CD4-positive, CD25-positive, alpha-beta regulatory T cell (primary cell): ENCODE results near the gene MAP2K6. TPM values are rescaled to one million over a fixed set of nuclear protein-coding genes. Genes with fewer than 3 reads are reported as not detected.

Experiments
- ATAC-seq, 2 donors: fragments of 150-1000 bp; cut with Tn5 transposase; one replicate each; pipeline ENCODE4 v1.10.0; 2021; ENCODE audit warnings: low read depth in 2 of 2, moderate number of reproducible peaks in 2 of 2, moderate library complexity in 1 of 2
- DNase-seq, 3 donors: peaks; one replicate each; pipeline versions ENCODE4 v3.0.0 to v3.0.0-alpha.2; 2012 to 2022; ENCODE audit warnings: mixed read lengths in 1 of 3
- H3K27ac ChIP-seq: one replicate; pipeline ENCODE4 v1.7.0; 2013; ENCODE audit warnings: mild to moderate bottlenecking, low read length; ENCODE audit not compliant: insufficient read depth, poor library complexity, severe bottlenecking
- H3K27me3 ChIP-seq: one replicate; pipeline ENCODE4 v1.7.0; 2013; ENCODE audit warnings: low read length; ENCODE audit not compliant: control insufficient read depth, insufficient read depth
- H3K36me3 ChIP-seq: one replicate; pipeline ENCODE4 v1.7.0; 2013; ENCODE audit warnings: mild to moderate bottlenecking, low read length, moderate library complexity; ENCODE audit not compliant: control insufficient read depth, insufficient read depth
- H3K4me1 ChIP-seq: 2 replicates; pipeline ENCODE4 v1.7.0; 2013; ENCODE audit warnings: mild to moderate bottlenecking, low read length; ENCODE audit not compliant: insufficient read depth, control insufficient read depth, poor library complexity, severe bottlenecking
- H3K4me3 ChIP-seq: one replicate; pipeline ENCODE4 v1.7.0; 2013; ENCODE audit warnings: low read depth, mild to moderate bottlenecking, low read length, moderate library complexity
- H3K9me3 ChIP-seq, 2 experiments: 1 replicate in 1 of 2; 2 replicates in 1 of 2; pipeline ENCODE4 v1.7.0; 2013; ENCODE audit warnings: low read length in 2 of 2, mild to moderate bottlenecking in 1 of 2, moderate library complexity in 1 of 2; ENCODE audit not compliant: control insufficient read depth in 2 of 2
- H3K27ac Mint-ChIP-seq, 3 donors: one replicate each; pipeline ENCODE4 v1.8.0; 2020 to 2022; ENCODE audit warnings: mild to moderate bottlenecking in 3 of 3, mixed read lengths in 3 of 3, moderate library complexity in 2 of 3
- H3K27me3 Mint-ChIP-seq: one replicate; pipeline ENCODE4 v1.8.0; 2022; ENCODE audit warnings: mild to moderate bottlenecking, mixed read lengths
- H3K36me3 Mint-ChIP-seq: one replicate; pipeline ENCODE4 v1.8.0; 2020; ENCODE audit warnings: mixed read lengths
- H3K4me1 Mint-ChIP-seq, 4 donors: one replicate each; pipeline ENCODE4 v1.8.0; 2020 to 2022; ENCODE audit warnings: mixed read lengths in 4 of 4, mild to moderate bottlenecking in 1 of 4
- H3K4me3 Mint-ChIP-seq, 4 donors: one replicate each; pipeline ENCODE4 v1.8.0; 2020 to 2022; ENCODE audit warnings: mild to moderate bottlenecking in 4 of 4, mixed read lengths in 4 of 4, moderate library complexity in 3 of 4
- H3K9me3 Mint-ChIP-seq, 7 donors: one replicate each; pipeline ENCODE4 v1.8.0; 2020 to 2022; ENCODE audit warnings: mixed read lengths in 7 of 7, mild to moderate bottlenecking in 3 of 7, moderate library complexity in 2 of 7
- polyA plus RNA-seq, 4 donors: library from polyadenylated mRNA; unstranded; fragments of 300-500 nt; fragmentation: Illumina TruSeq; gene quantifications; one replicate each; pipeline ENCODE4 v1.2.3, GENCODE V29; 2021
- total RNA-seq: library from RNA; stranded (reverse); gene quantifications from one replicate; pipeline ENCODE4 v1.2.3, GENCODE V29; 2022

The MAP2K6 gene
- total and polyA plus RNA-seq, 5 donors from 2014 or later, result 10.3 to 17.3 (median 14.0) TPM

- no peak overlapping the region for H3K27ac ChIP-seq
- ATAC-seq (peak in 1 of 2 donors; percentile 29), DNase-seq (no peak)
- peaks cover 10 to 55% (median 26%) of the 10 kb centered on the region in 4 donors for H3K4me1 Mint-ChIP-seq
- H3K9me3 Mint-ChIP-seq, result peaks cover 0 to 2% (median 0%) of the 10 kb centered on the region in 7 donors
- peaks cover 18% of the 10 kb centered on the region for H3K36me3 Mint-ChIP-seq
- no peak overlapping the region for H3K27ac Mint-ChIP-seq
- H3K9me3 ChIP-seq, result no peaks in the 10 kb centered on the region
- H3K4me1 ChIP-seq, result peaks cover 1% of the 10 kb centered on the region
- H3K27me3 ChIP-seq, result no peaks in the 10 kb centered on the region
- no peak overlapping the region for H3K4me3 ChIP-seq
- no peak overlapping the region for H3K4me3 Mint-ChIP-seq
- peaks cover 4% of the 10 kb centered on the region for H3K27me3 Mint-ChIP-seq
- no peaks in the 10 kb centered on the region for H3K36me3 ChIP-seq
Measured at GRCh38 chr17:69428252-69428980, 13.9 kb downstream of the MAP2K6 start.

GRCh38 chr17:69430488-69430887 is 16.0 kb downstream of the MAP2K6 start:
- no peak for ATAC-seq
- Histone ChIP-seq H3K4me1 (no peaks in the 10 kb centered on the region), H3K36me3 (no peaks in the 10 kb centered on the region), H3K27me3 (no peaks in the 10 kb centered on the region), H3K27ac (no peak overlapping the region), H3K9me3 (no peaks in the 10 kb centered on the region), H3K4me3 (no peak overlapping the region)
- DNase-seq, result peak in 1 of 3 donors; percentile 33
- Mint-ChIP-seq H3K4me1 (peaks cover 5 to 50% (median 18%) of the 10 kb centered on the region in 4 donors), H3K9me3 (peaks cover 0 to 3% (median 0%) of the 10 kb centered on the region in 7 donors), H3K27me3 (no peaks in the 10 kb centered on the region), H3K36me3 (peaks cover 16% of the 10 kb centered on the region), H3K27ac (peak overlapping the region in 1 of 3 donors; percentile 38), H3K4me3 (no peak overlapping the region)

DNA sequence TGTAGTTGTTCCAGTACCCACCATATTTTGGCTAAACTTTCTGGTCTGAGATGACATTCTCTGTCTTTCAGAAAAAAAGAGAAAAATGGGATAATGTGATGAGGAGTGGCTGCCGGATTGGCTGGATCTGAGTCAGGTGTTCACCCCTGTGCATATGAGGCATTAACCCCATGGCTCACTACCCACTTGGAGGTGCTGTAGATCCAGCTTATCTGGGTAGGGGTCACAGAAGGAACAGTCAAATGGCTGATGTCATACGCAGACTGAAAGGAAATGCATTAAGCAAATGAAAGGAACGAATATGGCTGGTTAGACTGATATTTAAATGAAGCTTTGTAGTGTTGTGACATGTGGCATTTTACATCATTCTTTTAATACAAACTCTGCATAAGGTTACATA is 17.3 kb downstream of the MAP2K6 start:
- Histone ChIP-seq H3K27ac (no peak overlapping the region), H3K9me3 (no peaks in the 10 kb centered on the region), H3K36me3 (no peaks in the 10 kb centered on the region), H3K27me3 (no peaks in the 10 kb centered on the region), H3K4me3 (no peak overlapping the region), H3K4me1 (no peaks in the 10 kb centered on the region)
- H3K4me1 Mint-ChIP-seq, result peaks cover 0 to 43% (median 16%) of the 10 kb centered on the region in 4 donors
- H3K4me3 Mint-ChIP-seq, result no peak overlapping the region
- H3K9me3 Mint-ChIP-seq, result peaks cover 0 to 3% (median 0%) of the 10 kb centered on the region in 7 donors
- no peaks in the 10 kb centered on the region for H3K27me3 Mint-ChIP-seq
- peaks cover 16% of the 10 kb centered on the region for H3K36me3 Mint-ChIP-seq
- ATAC-seq (no peak), DNase-seq (no peak)
- no peak overlapping the region for H3K27ac Mint-ChIP-seq

DNA sequence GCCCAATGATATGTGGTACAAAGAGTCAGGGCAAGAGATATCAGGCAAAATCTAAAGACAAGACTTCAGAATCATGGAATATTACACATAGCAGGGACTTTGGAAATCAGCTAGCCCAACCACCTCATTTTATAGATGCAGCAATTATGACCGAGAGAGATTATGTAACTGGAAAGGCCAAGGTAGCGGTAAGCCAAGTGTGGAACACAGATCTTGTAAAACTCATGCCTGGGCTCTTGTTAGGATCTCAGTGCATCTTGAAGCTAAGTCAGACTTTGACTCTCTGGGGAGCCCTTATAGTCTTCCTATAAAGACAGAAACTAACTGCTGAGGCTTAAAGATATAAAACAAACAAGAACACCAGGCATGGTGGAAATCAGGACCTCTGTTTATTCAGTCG is 18.6 kb downstream of the MAP2K6 start:
- Mint-ChIP-seq H3K27ac (no peak overlapping the region), H3K4me1 (peaks cover 0 to 38% (median 21%) of the 10 kb centered on the region in 4 donors), H3K27me3 (no peaks in the 10 kb centered on the region), H3K36me3 (peaks cover 21% of the 10 kb centered on the region), H3K4me3 (no peak overlapping the region), H3K9me3 (peaks cover 0 to 5% (median 0%) of the 10 kb centered on the region in 7 donors)
- Histone ChIP-seq H3K4me3 (no peak overlapping the region), H3K27me3 (no peaks in the 10 kb centered on the region), H3K27ac (no peak overlapping the region), H3K9me3 (no peaks in the 10 kb centered on the region), H3K36me3 (no peaks in the 10 kb centered on the region), H3K4me1 (no peaks in the 10 kb centered on the region)
- DNase-seq, result no peak
- ATAC-seq, result no peak

- Mint-ChIP-seq H3K36me3 (peaks cover 20% of the 10 kb centered on the region), H3K27ac (no peak overlapping the region)
- no peak for ATAC-seq
Measured at GRCh38 chr17:69434164-69434579, 19.7 kb downstream of the MAP2K6 start.

DNA sequence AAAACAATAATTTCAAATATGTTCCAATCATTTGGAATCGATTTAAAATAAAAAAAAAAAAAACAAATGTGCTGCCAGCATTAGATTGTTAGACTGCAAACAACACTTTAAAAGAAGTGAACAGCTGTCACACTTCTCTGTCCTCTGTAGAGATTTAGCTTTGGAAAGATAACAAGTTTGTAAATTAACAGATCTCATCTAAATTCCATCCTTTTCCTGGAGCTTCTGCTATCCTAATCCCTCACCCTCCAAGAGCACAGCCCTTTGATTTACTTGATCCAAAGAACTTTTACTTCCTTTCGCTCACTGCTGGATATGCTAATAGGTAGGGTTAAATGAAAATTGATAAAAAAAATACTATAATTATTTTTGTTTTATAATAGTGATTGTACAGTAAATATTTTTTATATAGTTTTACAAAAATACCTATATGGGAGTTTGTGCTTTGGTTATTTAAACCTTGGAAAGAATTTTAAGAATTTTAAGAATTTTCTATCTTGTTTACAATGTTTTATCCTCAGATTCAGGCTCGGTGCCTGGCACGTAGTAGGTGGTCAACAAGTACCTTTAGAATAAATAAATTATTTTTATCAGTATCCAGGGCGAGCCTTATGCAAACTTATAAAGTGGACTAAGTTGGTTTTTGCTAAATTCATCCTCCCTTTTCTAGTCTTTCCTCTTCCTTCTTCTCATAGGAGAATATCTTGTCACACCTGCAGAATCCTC is 21.6 kb downstream of the MAP2K6 start:
- no peak for ATAC-seq
- no peak for DNase-seq
- H3K9me3 ChIP-seq, result peaks cover 0 to 5% of the 10 kb centered on the region in 2 experiments
- peaks cover 0 to 32% (median 22%) of the 10 kb centered on the region in 4 donors for H3K4me1 Mint-ChIP-seq
- no peak overlapping the region for H3K4me3 Mint-ChIP-seq
- H3K36me3 ChIP-seq, result no peaks in the 10 kb centered on the region
- H3K36me3 Mint-ChIP-seq, result peaks cover 31% of the 10 kb centered on the region
- no peak overlapping the region for H3K4me3 ChIP-seq
- H3K27ac Mint-ChIP-seq, result no peak overlapping the region
- H3K27me3 Mint-ChIP-seq, result no peaks in the 10 kb centered on the region
- H3K9me3 Mint-ChIP-seq, result peaks cover 0 to 17% (median 3%) of the 10 kb centered on the region in 7 donors
- H3K4me1 ChIP-seq, result no peaks in the 10 kb centered on the region
- no peak overlapping the region for H3K27ac ChIP-seq
- H3K27me3 ChIP-seq, result no peaks in the 10 kb centered on the region

More at GRCh38 chr17:69434164-69434579, 19.7 kb downstream of the MAP2K6 start:
- Histone ChIP-seq H3K27me3 (no peaks in the 10 kb centered on the region), H3K4me3 (no peak overlapping the region), H3K36me3 (no peaks in the 10 kb centered on the region), H3K27ac (no peak overlapping the region), H3K9me3 (no peaks in the 10 kb centered on the region), H3K4me1 (no peaks in the 10 kb centered on the region)
- Mint-ChIP-seq H3K4me1 (peaks cover 0 to 34% (median 23%) of the 10 kb centered on the region in 4 donors), H3K9me3 (peaks cover 0 to 5% (median 2%) of the 10 kb centered on the region in 7 donors), H3K27me3 (no peaks in the 10 kb centered on the region), H3K4me3 (no peak overlapping the region)
- DNase-seq, result no peak

DNA sequence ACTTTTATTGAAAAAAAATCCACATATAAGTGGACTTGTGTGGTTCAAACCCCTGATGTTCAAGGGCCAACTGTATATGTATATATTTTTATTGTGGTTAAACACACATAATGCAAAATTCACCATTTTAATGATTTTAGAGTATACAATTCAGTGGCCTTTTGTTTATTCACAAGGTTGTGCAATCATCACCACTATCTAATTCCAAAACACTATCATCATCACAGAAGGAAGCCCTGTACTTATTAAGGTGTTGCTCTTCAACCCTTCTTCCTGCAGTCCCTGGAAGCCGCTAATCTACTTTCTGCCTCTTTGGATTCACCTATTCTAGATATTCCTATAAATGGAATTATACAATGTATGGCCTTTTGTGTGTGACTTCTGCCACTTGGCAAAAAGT is 23.0 kb downstream of the MAP2K6 start:
- Histone ChIP-seq H3K4me3 (no peak overlapping the region), H3K36me3 (no peaks in the 10 kb centered on the region), H3K4me1 (no peaks in the 10 kb centered on the region), H3K9me3 (peaks cover 0 to 5% of the 10 kb centered on the region in 2 experiments), H3K27me3 (no peaks in the 10 kb centered on the region), H3K27ac (no peak overlapping the region)
- no peak for ATAC-seq
- H3K36me3 Mint-ChIP-seq, result peaks cover 31% of the 10 kb centered on the region
- no peak for DNase-seq
- H3K27ac Mint-ChIP-seq, result no peak overlapping the region
- no peak overlapping the region for H3K4me3 Mint-ChIP-seq
- H3K4me1 Mint-ChIP-seq, result peaks cover 0 to 22% (median 17%) of the 10 kb centered on the region in 4 donors
- no peaks in the 10 kb centered on the region for H3K27me3 Mint-ChIP-seq
- H3K9me3 Mint-ChIP-seq, result peaks cover 0 to 17% (median 3%) of the 10 kb centered on the region in 7 donors
